Left ventricle myocardium inferior (tissue), 1 donor: ENCODE data around the gene BBS1. TPM values are rescaled to one million over a fixed set of nuclear protein-coding genes. Genes with fewer than 3 reads are reported as not detected.

Experiments
- DNase-seq: peaks from one replicate; pipeline ENCODE4 v3.0.0-alpha.2; 2020
- H3K27ac ChIP-seq: fragments of 200-600 bp; replicated peaks from 2 replicates; pipeline ENCODE4 v1.8.0; 2021
- H3K27me3 ChIP-seq: fragments of 200-600 bp; 2 replicates; pipeline ENCODE4 v1.8.0; 2021; ENCODE audit warnings: low read depth
- H3K36me3 ChIP-seq: fragments of 200-600 bp; 2 replicates; pipeline ENCODE4 v1.8.0; 2021
- H3K4me1 ChIP-seq: fragments of 200-600 bp; 2 replicates; pipeline ENCODE4 v1.8.0; 2021
- H3K4me3 ChIP-seq: fragments of 200-600 bp; 2 replicates; pipeline ENCODE4 v1.8.0; 2021; ENCODE audit warnings: mild to moderate bottlenecking, moderate library complexity
- H3K9me3 ChIP-seq: fragments of 200-600 bp; replicated peaks from 2 replicates; pipeline ENCODE4 v1.8.0; 2021
- intact Hi-C: fragments of 100-400 bp; cut with micrococcal nuclease; formaldehyde crosslinking; loops from one replicate; pipeline ENCODE4 v1.11.0; 2022
- total RNA-seq: library from RNA; stranded (reverse); fragmentation: NEBNext Ultra II Directional; extraction: Animal tissue kit (Norgen Biotek cat#: 25700); gene quantifications from one replicate; pipeline ENCODE4 v1.2.1, GENCODE V29; 2021
- TF ChIP-seq, protein P1 (sequence below): fragments of 200-600 bp; IDR thresholded peaks from 2 replicates; pipeline ENCODE4 v1.8.0; 2021; ENCODE audit warnings: antibody characterized with exemption, mild to moderate bottlenecking, borderline replicate concordance
- donor health status: DM: no; HTN: yes; CAD: no; lungs with severe emphysema.

The BBS1 gene
- total RNA-seq, 1 donor from 2014 or later = 16.9 TPM

DNA sequence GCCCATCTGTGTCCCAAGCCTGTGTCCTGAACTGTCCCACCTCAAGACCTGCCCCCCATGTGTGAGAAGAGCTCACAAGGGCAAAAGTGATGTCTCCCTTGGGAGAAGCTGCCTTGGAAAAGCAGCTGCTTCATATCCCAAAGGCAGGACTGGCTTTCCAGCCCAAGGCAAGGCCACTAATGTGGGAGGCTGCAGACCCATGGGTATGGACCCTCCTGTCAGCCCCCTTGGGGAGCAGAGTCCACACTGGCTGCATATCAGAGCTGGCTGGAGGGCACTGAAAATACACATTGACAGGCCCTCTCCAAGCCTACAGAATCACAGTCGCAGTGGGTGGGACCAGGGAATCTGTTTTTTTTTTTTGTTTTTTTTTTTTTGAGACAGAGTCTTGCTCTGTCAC, 41.0 kb upstream of the BBS1 start:
- no peak overlapping the region for H3K4me3 ChIP-seq
- no peaks in the 10 kb centered on the region for H3K9me3 ChIP-seq
- TF ChIP-seq, protein P1, sequence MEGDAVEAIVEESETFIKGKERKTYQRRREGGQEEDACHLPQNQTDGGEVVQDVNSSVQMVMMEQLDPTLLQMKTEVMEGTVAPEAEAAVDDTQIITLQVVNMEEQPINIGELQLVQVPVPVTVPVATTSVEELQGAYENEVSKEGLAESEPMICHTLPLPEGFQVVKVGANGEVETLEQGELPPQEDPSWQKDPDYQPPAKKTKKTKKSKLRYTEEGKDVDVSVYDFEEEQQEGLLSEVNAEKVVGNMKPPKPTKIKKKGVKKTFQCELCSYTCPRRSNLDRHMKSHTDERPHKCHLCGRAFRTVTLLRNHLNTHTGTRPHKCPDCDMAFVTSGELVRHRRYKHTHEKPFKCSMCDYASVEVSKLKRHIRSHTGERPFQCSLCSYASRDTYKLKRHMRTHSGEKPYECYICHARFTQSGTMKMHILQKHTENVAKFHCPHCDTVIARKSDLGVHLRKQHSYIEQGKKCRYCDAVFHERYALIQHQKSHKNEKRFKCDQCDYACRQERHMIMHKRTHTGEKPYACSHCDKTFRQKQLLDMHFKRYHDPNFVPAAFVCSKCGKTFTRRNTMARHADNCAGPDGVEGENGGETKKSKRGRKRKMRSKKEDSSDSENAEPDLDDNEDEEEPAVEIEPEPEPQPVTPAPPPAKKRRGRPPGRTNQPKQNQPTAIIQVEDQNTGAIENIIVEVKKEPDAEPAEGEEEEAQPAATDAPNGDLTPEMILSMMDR = no peak
- peaks cover 28% of the 10 kb centered on the region for H3K4me1 ChIP-seq
- no peaks in the 10 kb centered on the region for H3K27me3 ChIP-seq
- no peak for DNase-seq
- intact Hi-C loops = no loop called here
- H3K27ac ChIP-seq = no peak overlapping the region
- peaks cover 29% of the 10 kb centered on the region for H3K36me3 ChIP-seq

DNA sequence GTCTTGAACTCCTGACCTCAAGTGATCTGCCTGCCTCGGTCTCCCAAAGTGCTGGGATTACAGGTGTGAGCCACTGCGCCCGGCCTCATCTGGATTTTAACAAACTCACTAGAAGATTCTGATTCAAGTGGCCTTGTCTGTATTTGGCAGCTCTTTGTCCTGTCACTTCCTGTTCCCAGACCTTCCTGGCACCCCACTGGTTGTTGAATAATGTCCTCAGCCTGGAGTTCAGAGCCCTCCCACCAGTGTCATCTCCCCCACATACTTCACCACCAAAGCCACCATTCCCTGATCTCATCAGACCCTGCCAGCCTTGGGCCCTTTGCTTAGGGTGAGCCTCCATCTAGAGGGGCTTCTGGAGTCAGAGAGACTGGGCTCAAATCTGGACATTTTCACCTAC, 40.4 kb upstream of the BBS1 start:
- no peak overlapping the region for H3K27ac ChIP-seq
- DNase-seq = no peak
- H3K27me3 ChIP-seq = no peaks in the 10 kb centered on the region
- TF ChIP-seq, protein P1 = no peak
- peaks cover 35% of the 10 kb centered on the region for H3K36me3 ChIP-seq
- intact Hi-C loops = no loop called here
- peaks cover 28% of the 10 kb centered on the region for H3K4me1 ChIP-seq
- no peak overlapping the region for H3K4me3 ChIP-seq
- H3K9me3 ChIP-seq = no peaks in the 10 kb centered on the region

DNA sequence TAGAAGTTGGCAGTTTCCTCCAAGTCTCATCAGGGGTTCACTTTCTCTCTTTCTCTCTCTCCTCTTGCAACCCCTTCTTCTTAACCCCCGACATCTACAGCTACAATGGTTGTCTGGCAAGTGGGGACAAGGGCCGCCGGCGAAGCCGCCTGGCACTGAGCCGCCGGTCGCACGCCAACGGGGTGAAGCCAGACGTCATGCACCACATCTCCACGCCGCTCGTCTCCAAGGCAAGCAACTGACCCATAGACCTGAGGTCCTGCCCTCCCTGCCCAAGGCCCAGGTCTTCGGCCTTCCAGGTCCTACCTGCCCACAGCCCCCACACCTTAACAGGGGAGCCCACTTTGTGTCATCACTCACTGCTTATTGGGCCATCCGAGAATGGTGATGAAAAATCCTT, 39.3 kb upstream of the BBS1 start:
- peaks cover 45% of the 10 kb centered on the region for H3K36me3 ChIP-seq
- no peaks in the 10 kb centered on the region for H3K27me3 ChIP-seq
- peaks cover 17% of the 10 kb centered on the region for H3K4me1 ChIP-seq
- H3K27ac ChIP-seq = no peak overlapping the region
- no peak for DNase-seq
- H3K4me3 ChIP-seq = no peak overlapping the region
- intact Hi-C loops = no loop called here
- no peaks in the 10 kb centered on the region for H3K9me3 ChIP-seq
- TF ChIP-seq, protein P1 = no peak

DNA sequence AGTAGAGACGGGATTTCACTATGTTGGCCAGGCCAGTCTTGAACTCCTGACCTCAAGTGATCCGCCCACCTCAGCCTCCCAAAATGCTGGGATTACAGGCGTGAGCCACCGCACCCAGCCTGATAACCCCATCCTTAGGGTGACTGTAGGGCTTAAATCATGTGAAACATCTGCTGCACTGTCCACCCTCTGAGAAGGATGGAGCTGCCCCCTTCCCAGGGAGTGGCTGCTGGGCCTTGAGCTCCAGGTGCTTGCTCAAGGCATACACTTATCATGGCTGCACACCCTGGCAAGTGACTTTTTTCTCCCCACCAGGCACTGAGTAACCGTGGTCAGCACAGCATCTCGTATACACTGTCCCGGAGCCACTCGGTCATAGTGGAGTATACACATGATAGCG, 38.4 kb upstream of the BBS1 start:
- H3K4me1 ChIP-seq = peaks cover 13% of the 10 kb centered on the region
- no peak overlapping the region for H3K27ac ChIP-seq
- H3K9me3 ChIP-seq = no peaks in the 10 kb centered on the region
- no peaks in the 10 kb centered on the region for H3K27me3 ChIP-seq
- H3K36me3 ChIP-seq = peaks cover 45% of the 10 kb centered on the region
- DNase-seq = no peak
- H3K4me3 ChIP-seq = no peak overlapping the region
- intact Hi-C loops = no loop called here
- TF ChIP-seq, protein P1 = no peak

DNA sequence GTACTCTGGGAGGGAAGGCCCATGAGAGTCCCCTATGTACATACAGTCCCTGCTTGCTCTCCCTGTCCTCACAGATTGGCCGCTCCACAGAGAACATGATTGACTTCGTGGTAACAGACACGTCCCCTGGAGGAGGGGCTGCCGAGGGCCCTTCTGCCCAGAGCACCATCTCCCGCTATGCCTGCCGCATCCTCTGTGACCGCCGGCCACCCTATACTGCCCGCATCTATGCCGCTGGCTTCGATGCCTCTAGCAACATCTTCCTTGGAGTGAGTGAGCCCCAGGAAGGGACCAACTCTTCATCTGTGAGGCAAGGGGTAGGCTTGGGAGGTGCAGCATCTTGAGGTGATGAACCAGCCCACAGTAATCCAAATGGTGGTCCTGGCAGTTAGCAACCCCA, 37.3 kb upstream of the BBS1 start:
- Histone ChIP-seq H3K27ac (no peak overlapping the region), H3K27me3 (no peaks in the 10 kb centered on the region), H3K4me1 (peaks cover 3% of the 10 kb centered on the region), H3K9me3 (no peaks in the 10 kb centered on the region), H3K36me3 (peaks cover 45% of the 10 kb centered on the region), H3K4me3 (no peak overlapping the region)
- DNase-seq = no peak
- TF ChIP-seq, protein P1 = no peak
- intact Hi-C loops = no loop called here
